Occipital lobe (tissue), 2 donors: ENCODE results near the gene TRDMT1. TPM values are rescaled to one million over a fixed set of nuclear protein-coding genes. Genes with fewer than 3 reads are reported as not detected.

Experiments
- DNase-seq: peaks from one replicate; lab custom pipeline; 2025; lab: John Stamatoyannopoulos, UW
- total RNA-seq: library from RNA; depleted of rRNA; stranded (reverse); fragments of >200 nt; gene quantifications from one replicate; pipeline ENCODE4 v1.2.3, GENCODE V29; 2014

Gene TRDMT1
- total RNA-seq, 1 donor from 2014 or later = 39.3 TPM

DNA sequence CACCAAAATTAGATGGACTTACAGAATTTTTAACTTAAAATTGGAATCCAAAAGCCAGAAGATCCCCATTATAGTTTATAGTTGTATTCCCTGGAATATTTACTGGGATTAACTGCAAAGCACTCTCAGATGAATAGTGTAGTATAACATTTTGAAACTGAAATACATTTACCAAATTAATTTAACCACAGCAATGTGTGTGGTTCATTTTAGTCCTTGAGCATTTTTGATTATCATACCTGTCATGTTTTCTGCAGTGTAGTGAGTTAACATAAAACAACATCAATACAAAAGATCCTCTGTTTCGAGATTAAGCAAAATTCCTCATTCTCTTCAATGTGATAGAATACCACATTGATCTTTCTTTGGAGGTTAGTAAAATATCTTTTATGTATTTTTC lies 30.3 kb upstream of the TRDMT1 start:
- DNase-seq = no peak

DNA sequence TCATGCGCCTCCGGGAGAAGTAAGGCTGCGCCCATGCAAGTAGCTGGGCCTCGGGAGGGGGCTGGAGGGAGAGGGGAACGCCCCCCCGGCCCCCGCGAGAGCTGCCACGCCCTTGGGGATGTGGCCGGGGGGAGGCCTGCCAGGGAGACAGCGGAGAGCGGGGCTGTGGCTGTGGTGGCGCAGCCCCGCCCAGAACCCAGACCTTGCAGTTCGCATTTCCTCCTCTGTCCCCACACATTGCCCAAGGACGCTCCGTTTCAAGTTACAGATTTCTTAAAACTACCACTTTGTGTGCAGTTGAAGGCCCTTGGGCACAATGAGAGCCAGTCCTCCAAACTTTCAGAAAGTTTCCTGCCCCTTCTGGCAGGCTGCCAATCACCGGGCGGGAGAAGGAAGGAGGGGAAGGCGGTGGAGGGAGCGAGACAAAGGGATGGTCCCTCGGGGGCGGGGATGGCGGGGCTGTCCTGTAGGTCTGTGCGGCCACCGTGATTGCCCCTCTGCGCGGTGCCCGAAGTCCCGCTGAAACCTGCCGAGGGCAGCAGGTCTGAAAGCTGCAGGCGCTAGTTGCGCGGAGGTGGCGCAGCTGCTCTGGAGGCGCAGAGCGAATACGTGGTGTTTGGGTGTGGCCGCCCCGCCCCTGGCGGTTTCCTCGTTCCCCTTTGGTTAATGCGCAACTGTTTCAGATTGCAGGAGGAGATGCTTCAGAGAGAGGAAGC lies 28.7 kb upstream of the TRDMT1 start:
- no peak for DNase-seq

DNA sequence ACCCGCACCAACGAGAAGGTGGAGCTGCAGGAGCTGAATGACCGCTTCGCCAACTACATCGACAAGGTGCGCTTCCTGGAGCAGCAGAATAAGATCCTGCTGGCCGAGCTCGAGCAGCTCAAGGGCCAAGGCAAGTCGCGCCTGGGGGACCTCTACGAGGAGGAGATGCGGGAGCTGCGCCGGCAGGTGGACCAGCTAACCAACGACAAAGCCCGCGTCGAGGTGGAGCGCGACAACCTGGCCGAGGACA lies 28.2 kb upstream of the TRDMT1 start:
- DNase-seq = no peak

DNA sequence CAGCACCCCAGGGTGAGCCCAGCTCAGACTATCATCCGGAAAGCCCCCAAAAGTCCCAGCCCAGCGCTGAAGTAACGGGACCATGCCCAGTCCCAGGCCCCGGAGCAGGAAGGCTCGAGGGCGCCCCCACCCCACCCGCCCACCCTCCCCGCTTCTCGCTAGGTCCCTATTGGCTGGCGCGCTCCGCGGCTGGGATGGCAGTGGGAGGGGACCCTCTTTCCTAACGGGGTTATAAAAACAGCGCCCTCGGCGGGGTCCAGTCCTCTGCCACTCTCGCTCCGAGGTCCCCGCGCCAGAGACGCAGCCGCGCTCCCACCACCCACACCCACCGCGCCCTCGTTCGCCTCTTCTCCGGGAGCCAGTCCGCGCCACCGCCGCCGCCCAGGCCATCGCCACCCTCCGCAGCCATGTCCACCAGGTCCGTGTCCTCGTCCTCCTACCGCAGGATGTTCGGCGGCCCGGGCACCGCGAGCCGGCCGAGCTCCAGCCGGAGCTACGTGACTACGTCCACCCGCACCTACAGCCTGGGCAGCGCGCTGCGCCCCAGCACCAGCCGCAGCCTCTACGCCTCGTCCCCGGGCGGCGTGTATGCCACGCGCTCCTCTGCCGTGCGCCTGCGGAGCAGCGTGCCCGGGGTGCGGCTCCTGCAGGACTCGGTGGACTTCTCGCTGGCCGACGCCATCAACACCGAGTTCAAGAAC lies 27.7 kb upstream of the TRDMT1 start:
- DNase-seq = peak; percentile 9

DNA sequence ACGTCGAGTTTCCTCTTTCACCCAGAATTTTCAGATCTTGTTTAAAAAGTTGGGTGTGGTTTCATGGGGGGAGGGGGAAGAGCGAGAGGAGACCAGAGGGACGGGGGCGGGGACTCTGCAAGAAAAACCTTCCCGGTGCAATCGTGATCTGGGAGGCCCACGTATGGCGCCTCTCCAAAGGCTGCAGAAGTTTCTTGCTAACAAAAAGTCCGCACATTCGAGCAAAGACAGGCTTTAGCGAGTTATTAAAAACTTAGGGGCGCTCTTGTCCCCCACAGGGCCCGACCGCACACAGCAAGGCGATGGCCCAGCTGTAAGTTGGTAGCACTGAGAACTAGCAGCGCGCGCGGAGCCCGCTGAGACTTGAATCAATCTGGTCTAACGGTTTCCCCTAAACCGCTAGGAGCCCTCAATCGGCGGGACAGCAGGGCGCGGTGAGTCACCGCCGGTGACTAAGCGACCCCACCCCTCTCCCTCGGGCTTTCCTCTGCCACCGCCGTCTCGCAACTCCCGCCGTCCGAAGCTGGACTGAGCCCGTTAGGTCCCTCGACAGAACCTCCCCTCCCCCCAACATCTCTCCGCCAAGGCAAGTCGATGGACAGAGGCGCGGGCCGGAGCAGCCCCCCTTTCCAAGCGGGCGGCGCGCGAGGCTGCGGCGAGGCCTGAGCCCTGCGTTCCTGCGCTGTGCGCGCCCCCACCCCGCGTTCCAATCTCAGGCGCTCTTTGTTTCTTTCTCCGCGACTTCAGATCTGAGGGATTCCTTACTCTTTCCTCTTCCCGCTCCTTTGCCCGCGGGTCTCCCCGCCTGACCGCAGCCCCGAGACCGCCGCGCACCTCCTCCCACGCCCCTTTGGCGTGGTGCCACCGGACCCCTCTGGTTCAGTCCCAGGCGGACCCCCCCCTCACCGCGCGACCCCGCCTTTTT lies 26.9 kb upstream of the TRDMT1 start, which contains the start of gene VIM:
Gene VIM (plus strand): TSS at position 151 of the 925 bp plus-strand sequence. CDS start 1,182 bp downstream, outside the sequence.
- peak; percentile 51 for DNase-seq

DNA sequence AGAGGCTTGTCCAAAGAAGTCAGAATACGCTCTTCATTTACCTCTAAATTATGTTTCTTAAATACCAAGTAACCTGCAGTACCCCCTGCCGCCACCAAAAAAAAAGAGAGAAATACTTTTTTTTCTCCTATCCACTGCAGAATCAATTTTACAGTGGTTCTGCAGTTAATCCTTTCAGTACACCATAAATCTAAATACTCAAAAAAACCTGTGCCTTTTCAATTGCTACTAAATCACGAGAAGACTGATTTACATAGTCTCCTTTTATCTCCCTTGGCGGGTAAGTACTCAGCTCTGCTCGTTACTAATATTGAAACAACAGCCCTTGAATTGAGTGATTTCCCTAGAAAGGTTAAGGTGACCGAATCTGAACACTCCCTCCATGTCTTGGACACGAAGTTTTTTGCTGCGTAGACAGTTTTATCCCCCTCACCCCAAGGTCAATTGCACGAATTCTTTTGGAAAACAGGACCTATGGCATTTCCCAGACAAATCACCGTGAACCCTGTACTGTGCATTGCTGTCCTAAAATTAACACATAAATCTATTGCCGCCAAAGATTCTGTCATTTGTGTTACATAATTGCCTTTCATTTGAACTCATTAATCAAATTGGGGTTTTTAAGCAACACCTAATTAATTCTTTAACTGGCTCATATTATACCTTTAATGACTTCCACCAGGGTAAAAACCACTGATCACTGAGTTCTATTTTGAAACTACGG lies 26.1 kb upstream of the TRDMT1 start:
- DNase-seq = no peak

DNA sequence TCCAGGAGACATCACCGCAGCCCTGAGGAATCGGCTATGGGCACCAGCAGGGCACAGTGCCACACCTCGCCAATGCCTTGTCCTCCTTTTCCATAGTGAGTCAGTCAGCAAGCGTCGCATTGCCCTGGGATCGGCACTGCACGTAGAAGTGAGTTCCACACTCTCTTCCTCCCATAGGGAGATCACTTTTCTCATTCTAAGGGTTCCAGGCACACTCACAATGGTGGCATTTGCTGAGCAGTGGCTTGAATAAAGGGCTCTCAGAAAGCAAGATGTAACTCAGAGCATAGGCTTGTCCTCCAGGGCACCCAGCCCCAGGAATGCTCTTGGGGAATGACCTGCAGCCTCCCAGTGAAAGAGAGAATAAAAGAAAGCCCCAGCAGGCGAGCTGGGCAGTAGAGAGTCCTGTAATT lies 25.4 kb upstream of the TRDMT1 start:
- DNase-seq = no peak

DNA sequence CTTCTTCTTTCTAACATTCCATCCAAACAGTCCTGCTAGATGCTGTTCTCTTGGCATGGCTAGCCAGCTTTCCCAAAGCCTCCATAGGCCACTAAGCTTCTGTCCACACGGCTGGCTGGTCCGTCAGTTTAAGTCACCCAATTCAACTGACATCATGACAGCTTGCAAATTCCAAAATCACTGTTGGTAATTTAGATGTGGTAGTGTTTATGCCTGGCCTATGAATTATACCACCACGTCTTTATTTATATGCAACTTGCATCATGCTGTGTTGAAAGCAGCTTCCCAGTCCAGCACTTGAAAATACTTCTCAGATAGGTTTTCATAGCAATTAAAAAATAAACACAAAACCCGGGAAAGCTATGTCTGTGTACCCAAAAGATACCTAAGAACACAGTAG lies 24.3 kb upstream of the TRDMT1 start:
- no peak for DNase-seq

DNA sequence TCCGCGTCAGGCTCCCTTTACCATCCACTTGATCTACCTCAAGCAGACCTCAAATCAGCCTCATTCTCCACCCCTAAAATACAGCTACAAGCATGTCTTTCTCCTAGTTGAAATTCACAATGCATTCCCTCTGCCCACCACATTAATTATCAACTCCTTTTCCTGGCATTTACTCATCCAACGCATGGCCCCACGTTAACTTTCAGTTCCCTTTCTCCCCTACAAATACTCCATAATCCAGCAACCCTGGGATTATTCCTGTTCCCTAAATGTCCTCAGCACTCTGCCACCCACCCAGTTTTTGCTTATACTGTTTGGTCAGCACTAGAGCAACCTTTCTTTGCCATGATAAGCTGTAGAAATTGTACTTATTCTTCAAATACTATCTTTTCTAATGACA lies 20.9 kb upstream of the TRDMT1 start:
- DNase-seq = no peak

DNA sequence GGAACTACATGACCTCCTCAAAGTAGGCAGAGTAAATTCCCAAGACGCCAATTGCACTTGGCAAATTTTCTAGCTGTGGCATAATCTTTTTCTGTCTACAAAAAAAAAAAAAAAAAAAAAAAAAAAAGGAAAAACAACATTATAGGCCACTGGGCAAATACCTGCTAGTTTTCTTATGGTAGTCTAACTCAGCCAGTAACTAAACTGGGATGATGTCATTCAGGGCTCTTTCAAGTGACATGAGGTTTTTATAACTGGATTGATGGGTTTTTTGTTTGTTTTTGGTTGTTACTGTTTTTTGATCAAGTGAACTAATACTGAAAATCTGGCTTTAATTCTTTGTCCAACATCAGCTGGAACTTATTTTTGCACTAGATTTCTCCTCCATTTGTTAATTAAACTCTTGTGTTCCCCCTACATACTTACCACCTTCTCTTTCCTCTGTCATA lies 19.2 kb upstream of the TRDMT1 start:
- DNase-seq = no peak

DNA sequence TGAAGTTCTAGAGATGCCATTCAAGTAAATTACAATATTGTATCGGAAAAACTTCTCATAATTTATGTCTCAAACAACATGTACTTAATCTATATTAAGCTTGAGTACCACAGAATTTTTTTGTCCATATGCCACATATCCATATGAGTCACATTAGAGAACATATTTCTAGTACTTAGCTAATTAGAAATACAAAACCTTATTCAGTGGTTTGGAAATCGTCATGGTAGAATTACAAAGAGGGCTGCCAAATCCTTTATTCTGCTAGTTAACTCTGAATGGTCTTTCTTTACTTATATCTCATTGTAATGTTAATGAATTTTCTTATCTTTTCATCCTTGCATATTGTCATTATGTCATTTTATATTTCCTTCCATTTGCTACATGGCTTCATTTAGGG lies 17.6 kb upstream of the TRDMT1 start:
- DNase-seq = no peak

DNA sequence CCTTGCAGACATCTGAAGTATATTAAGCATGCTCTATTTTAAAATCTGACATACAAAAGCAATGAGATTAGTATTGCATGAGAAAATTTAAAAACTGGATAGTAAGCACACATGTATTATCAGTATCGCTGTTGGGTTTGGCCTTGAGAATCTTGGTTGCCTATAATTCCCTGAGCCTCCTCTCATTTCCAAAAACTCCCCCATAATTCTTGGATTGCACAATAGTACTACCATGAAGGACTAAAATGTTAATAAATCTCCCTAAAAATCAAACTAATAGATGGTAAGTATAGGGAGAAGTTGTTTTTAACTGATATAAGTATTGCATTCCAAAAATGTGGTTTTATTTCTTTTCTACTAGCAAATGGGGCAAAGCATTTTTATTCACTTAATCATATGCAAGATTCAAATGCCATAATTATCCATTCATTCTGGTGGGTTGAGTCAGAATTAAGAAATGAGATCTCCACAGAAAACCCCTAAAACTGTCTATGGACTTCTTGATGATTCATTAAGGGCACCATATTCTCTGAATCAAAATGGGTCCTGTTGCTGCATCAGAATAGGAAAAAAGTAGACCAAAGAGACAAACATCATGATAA lies 16.3 kb upstream of the TRDMT1 start:
- no peak for DNase-seq

DNA sequence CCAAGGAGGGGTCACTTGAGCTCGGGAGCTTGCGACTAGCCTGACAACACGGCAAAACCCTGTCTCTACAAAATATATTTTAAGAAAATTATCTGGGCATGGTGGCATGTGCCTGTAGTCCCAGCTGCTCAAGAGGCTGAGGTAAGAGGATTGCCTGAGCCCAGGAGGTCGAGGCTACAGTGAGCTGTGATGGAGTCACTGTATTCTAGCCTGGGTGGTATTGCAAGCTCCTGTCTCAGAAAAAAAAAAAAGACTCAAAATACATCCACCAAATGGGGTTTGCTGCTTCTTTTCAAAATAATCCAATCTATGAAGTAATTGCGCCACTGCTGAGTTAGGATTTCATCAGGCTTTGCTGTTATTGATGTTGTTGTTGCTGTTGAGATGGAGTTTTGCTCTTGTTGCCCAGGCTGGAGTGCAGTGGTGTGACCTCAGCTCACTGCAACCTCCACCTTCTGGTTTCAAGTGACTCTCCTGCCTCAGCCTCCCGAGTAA lies 15.5 kb upstream of the TRDMT1 start:
- no peak for DNase-seq

DNA sequence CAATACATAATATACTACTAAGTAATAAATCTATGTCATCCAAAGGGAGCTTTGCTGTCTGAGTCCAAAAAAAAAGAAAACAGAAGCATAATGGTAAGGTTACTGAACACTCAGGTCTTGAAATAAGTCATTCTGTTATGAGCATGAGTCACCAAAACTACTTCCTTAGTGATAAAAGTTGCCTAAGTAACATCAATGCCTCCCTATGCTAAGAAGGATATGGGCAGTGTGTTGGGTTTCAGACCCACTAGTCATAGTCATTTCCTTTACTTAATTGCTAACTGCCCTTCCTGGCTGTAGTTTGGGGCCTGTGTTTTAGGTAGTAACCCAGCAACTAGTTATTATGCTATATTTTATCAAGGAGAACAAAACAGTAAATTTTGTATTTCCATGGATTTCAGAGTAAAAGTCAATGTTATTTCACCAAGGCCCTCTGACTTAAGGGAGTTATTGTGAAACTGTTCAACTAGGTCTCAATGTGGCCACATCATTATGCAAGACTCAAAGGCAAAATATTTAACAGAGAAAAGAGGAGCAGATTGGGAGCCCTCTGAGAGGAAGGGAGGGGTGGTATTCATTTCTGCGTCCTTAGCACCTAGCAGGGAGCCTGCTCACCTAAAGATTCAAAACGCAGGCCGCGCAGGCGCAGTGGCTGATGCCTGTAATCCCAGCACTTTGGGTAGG lies 14.9 kb upstream of the TRDMT1 start:
- no peak for DNase-seq

DNA sequence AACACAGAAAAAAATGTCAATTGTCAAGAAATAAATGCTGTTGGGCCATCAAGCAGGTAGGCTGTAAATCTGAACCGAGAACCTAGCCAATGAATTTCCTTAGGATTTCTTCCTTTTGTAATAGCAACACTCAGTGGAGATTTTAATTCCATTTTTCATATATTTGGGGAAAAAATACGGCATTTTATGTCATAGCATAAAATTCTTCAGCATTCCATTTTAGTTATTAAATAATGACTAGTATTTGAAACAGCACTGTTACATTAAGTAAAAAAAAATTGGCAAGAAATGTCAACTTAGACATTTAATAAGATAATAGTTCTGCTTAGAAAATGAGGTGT lies 14.3 kb upstream of the TRDMT1 start:
- DNase-seq = no peak

DNA sequence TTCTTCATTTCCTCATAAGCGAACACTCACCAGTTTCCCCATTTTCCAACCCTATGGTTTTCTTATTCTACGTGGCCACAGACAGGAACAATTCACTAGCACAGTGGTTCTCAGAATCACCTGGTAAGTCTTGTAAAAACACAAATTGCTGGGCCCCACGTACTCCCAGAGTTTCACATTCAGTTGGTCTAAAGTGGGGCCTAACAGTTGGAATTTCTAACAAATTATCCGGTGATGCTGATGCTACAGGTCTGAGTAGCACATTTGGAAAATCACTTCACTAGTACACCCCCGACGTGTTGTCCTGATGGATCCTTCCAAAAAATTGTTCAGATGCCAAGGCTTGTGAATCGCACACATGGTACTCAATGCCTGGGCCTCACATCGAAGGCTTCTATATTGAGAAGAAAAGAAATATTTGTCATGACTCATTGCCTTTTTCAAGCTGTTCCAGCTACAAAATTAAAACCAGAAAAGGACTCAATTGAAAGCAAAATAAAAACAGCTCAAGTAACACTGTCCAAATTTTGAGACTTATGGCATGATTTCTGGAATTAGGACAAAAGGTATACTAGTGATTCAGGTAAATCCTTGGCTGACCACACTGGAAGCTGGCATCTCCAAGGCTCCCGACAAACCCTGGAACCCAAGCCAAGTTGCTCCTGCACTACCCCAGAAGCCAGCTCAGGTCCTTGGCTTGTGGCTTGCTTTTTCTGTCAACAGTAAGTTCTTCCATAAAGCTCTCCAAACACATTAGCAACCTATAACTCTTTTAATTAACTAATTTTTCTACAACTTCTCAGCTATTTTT lies 13.7 kb upstream of the TRDMT1 start:
- DNase-seq = no peak

DNA sequence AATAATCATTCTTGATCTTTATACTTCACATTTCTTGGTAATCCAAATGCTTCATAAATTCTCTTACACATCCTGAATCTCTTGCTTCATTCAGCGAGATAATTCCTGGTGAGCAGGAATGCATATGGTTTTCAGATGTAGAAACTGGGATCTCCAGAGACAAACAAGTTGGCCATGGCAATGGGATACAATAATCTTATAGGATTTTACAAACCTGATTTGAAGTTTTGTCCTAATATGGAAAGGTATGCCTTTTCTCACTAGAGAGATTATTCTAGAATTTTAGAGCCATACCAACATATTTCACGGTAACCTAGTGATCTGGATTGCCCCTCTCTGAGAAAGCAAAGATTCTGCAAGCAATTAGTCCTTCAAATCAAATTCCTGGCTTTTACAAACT lies 13.1 kb upstream of the TRDMT1 start:
- DNase-seq = no peak

DNA sequence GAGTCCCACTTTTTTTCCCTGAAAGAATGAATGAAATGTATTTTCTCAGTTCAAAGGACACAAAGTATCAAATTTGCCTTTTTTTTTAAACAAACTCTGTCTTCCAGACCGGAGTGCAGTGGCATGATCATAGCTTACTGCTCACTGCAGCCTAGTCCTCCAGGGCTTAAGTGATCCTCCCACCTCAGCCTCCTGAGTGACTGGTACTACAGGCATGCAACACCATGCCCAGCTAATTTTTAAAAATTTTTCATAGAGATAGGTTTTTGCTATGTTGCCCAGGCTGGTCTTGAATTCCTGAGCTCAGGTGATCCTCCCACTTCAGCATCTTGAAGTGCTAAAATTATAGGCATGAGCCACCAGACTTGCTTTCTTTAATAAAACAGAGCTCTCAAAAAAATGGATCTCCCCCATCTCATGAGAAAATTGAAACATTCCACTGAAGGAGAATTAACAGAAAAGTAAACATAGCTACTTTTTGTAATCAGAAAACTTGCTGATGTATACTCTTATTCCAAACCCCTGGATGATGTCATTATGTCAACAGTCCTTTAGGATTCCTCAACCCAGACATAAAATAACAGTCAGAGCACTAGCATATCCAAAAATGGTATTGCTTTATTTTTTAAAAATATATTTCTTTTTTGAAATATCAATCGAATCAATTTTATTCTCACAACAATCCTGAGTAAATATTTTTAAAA lies 12.3 kb upstream of the TRDMT1 start:
- no peak for DNase-seq

DNA sequence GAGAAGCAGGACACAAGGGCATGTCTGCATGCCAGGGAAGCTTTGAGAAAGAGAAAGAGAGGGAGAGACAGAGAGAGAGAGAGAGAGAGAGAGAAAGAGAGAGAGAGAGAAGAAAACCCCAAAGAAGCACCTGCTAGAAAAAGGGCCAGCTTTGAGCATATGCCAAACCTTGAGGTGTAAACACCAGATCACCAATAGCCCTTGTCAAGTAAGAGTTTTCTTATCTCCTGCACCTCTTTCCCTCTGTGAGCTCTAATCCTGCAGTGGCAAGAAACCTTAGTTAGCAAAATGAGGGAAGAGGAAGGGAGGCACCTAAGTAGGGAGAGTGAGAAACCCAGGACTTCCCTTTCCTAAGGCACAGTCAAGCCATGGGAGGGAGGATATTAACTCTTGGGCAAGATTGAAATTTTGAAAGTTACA lies 11.3 kb upstream of the TRDMT1 start:
- DNase-seq = no peak
